PC-3 (cell line): ENCODE data around the gene IER3. TPM values are rescaled to one million over a fixed set of nuclear protein-coding genes. Genes with fewer than 3 reads are reported as not detected.
A peak's percentile ranks its signal among the peaks of the same experiment; 100 is the strongest.

Source experiments
- ATAC-seq: fragments of 200-7000 bp; cut with Tn5 transposase; 2 replicates; pipeline ENCODE4 v1.9.1; 2020; ENCODE audit warnings: mild to moderate bottlenecking, moderate library complexity
- BruUV-seq: library from RNA; stranded (reverse); fragments of 400-500 nt; replicated peaks from 2 replicates; lab custom pipeline; 2021; lab: Mats Ljungman, UMichigan
- CTCF ChIA-PET: fragments of 300-600 bp; sonication (Branson Sonifier 250); formaldehyde crosslinking; loops from one replicate; lab custom pipeline; 2022; ENCODE audit warnings: antibody characterized with exemption; lab: Charles Lee
- POLR2A ChIA-PET: fragments of 300-600 bp; sonication (Branson Sonifier 250); formaldehyde crosslinking; loops from one replicate; lab custom pipeline; 2022; ENCODE audit warnings: antibody characterized with exemption; ENCODE audit not compliant: unreplicated experiment; lab: Charles Lee
- DNase-seq: peaks from one replicate; pipeline ENCODE4 v3.0.0-alpha.2; 2015
- H2AFZ ChIP-seq: fragments of 300-600 bp; sonication (generic); 2 replicates; pipeline ENCODE4 v1.6.0; 2016; ENCODE audit warnings: antibody characterized with exemption, low read length
- H3F3A ChIP-seq: fragments of 300-600 bp; sonication (generic); one replicate; pipeline ENCODE4 v1.6.0; 2017; ENCODE audit warnings: antibody characterized with exemption, low read length, control low read depth, mild to moderate bottlenecking; ENCODE audit not compliant: unreplicated experiment
- H3K27ac ChIP-seq: fragments of 300-600 bp; sonication (generic); 2 replicates; pipeline ENCODE4 v1.5.1; 2016; ENCODE audit warnings: mild to moderate bottlenecking, low read length
- H3K27me3 ChIP-seq: fragments of 300-600 bp; sonication (generic); 2 replicates; pipeline ENCODE4 v1.6.1; 2016; ENCODE audit warnings: low read length, mixed read lengths
- H3K36me3 ChIP-seq: fragments of 300-600 bp; sonication (generic); 2 replicates; pipeline ENCODE4 v1.6.1; 2016; ENCODE audit warnings: low read depth, mixed run types, low read length, mixed read lengths
- H3K4me1 ChIP-seq: fragments of 300-600 bp; sonication (generic); 2 replicates; pipeline ENCODE4 v1.5.1; 2016; ENCODE audit warnings: low read length; ENCODE audit not compliant: insufficient read depth
- H3K4me2 ChIP-seq: fragments of 300-600 bp; sonication (generic); 2 replicates; pipeline ENCODE4 v1.6.0; 2016; ENCODE audit warnings: low read length
- H3K4me3 ChIP-seq: fragments of 300-600 bp; sonication (generic); 2 replicates; pipeline ENCODE4 v1.5.1; 2016; ENCODE audit warnings: mild to moderate bottlenecking, low read length, mixed read lengths
- H3K79me2 ChIP-seq: fragments of 300-600 bp; sonication (generic); 2 replicates; pipeline ENCODE4 v1.6.1; 2017; ENCODE audit warnings: low read length, mixed read lengths
- H3K9ac ChIP-seq: fragments of 300-600 bp; sonication (generic); 2 replicates; pipeline ENCODE4 v1.6.0; 2016; ENCODE audit warnings: mild to moderate bottlenecking, low read length
- H3K9me2 ChIP-seq: fragments of 300-600 bp; sonication (generic); replicated peaks from 2 replicates; pipeline ENCODE4 v1.6.1; 2016; ENCODE audit warnings: mixed run types, low read length, mixed read lengths
- H3K9me3 ChIP-seq: fragments of 300-600 bp; sonication (generic); 2 replicates; pipeline ENCODE4 v1.6.1; 2016; ENCODE audit warnings: low read length, mixed read lengths
- H4K20me1 ChIP-seq: fragments of 300-600 bp; sonication (generic); 2 replicates; pipeline ENCODE4 v1.6.1; 2016; ENCODE audit warnings: low read length, mixed read lengths
- EZH2 ChIP-seq: fragments of 300-600 bp; sonication (generic); IDR thresholded peaks from one replicate; pipeline ENCODE4 v1.6.1; 2017; ENCODE audit warnings: antibody characterized with exemption, mild to moderate bottlenecking, low read length; ENCODE audit not compliant: unreplicated experiment
- EZH2phosphoT487 ChIP-seq: fragments of 300-600 bp; sonication (generic); IDR thresholded peaks from 2 replicates; pipeline ENCODE4 v1.6.1; 2018; ENCODE audit warnings: mild to moderate bottlenecking, antibody characterized with exemption, low read length, borderline replicate concordance
- intact Hi-C: fragments of 100-400 bp; cut with micrococcal nuclease; formaldehyde crosslinking; loops from 2 replicates; pipeline ENCODE4 v1.9.0; 2023
- total RNA-seq: library from RNA; depleted of rRNA; stranded (reverse); fragments of >200 nt; gene quantifications from 2 replicates; pipeline ENCODE4 v1.2.3, GENCODE V29; 2014
- TF ChIP-seq, protein P1 (sequence below): fragments of 300-600 bp; sonication (generic); conservative IDR thresholded peaks from 2 replicates; pipeline ENCODE4 v1.5.1; 2017; ENCODE audit warnings: antibody characterized with exemption, low read depth, mild to moderate bottlenecking, low read length

The IER3 gene
- total RNA-seq, 1 experiment from 2014 or later, result 1,173 TPM

DNA sequence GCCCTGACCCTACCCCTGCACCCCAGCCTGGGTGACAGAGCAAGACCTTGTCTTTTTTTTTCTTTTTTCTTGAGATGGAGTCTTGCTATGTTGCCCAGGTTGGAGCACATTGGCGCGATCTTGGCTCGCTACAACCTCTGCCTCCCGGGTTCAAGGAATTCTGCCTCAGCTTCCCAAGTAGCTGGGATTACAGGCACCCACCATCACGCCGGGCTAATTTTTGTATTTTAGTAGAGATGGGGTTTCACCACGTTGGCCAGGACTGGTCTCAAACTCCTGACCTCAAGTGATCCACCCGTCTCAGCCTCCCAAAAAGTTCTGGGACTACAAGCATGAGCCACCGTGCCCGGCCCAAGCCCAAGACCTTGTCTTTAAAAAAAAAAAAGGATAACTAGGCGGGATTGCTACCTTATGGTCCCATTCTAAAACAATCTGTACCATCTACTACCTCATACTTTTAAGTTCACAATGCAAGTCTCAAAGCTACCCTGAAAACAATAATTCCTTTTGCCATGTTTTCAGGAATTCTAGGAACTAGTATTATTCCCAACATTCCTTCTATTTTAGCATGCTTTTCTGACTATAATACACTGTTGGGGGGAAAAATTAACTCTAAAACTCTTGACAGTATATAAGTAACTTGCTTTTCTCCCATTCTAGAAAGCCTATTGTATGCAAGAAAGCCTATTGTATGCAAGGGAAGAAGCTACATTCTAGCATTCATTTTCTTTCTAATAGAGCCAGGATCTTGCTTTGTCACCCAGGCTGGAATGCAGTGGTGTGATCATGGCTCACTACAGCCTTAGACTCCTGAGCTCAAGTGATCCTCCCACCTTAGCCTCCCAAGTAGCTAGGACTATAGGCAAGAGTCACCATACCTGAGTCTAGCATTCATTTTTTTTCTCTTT, 17.6 kb downstream of the IER3 start:
- no TSS peak for BruUV-seq
- ChIA-PET POLR2A (interaction anchor here (0.7 to 0.9 kb wide), 2 partner anchors 22 to 152 kb away, joined by 3 to 4 read pairs; no protein-coding TSS in a partner anchor), CTCF (interaction anchor here (0.6 to 1.3 kb wide), 2 partner anchors 16 to 95 kb away, joined by 3 to 6 read pairs; partner anchors contain the start of gene FLOT1)
- H3K27ac ChIP-seq, result peak overlapping the region; percentile 19; the same call in 1 of the 2 replicates
- no peaks in the 10 kb centered on the region for H3K9me2 ChIP-seq
- H3K4me2 ChIP-seq, result no peak overlapping the region
- DNase-seq (peak; percentile 33), ATAC-seq (no peak)
- H3K4me1 ChIP-seq, result peaks cover 22% of the 10 kb centered on the region
- peaks cover 45% of the 10 kb centered on the region for H3K36me3 ChIP-seq
- no peak overlapping the region for H2AFZ ChIP-seq
- H3K9ac ChIP-seq, result no peak overlapping the region
- no peak overlapping the region for H3K4me3 ChIP-seq
- TF ChIP-seq EZH2phosphoT487 (no peak), EZH2 (no peak)
- H3K9me3 ChIP-seq, result no peaks in the 10 kb centered on the region
- intact Hi-C loops, result loop anchor here (5.0 to 10.0 kb wide), 2 partner anchors 242 to 361 kb away; partner anchors contain the start of gene HLA-E
- peaks cover 29% of the 10 kb centered on the region for H4K20me1 ChIP-seq
- H3K79me2 ChIP-seq, result peaks cover 36% of the 10 kb centered on the region
- H3F3A ChIP-seq, result peaks cover 24% of the 10 kb centered on the region
- no peaks in the 10 kb centered on the region for H3K27me3 ChIP-seq

DNA sequence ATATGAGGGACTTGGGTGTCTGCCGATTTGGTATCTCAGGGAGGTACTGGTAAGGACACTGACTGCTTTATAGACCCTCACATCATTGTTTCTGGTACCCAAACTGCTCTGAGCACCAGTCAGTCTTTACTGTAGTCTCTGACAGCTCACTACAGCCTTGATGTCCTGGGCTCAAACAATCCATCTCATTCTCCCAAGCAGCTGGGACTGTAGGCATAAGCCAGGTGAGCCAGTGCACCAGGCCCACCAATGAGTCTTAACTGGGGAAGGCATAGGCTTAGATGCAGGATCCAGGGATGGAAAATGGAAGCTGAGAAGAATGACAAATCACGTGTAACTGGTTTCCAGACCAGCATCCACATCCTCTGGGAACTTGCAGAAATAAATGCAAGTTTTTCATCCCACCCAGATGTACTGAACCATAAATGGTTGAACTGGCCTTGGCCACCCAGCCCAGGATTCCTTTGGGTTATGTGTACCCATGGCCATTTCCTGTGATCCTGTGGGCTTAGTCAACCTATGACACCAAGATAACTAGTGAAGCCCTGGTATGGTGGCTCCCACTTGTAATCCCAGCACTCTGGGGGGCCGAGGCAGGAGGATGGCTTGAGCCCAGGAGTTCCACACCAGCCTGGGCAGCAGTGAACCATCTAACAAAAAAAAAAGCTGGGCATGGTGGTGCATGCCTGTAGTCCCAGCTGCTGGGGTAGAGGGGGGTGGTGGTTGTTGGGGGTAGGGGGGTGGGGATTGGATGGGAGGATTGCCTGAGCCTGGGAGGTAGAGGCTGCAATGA, 18.4 kb downstream of the IER3 start:
- peaks cover 49% of the 10 kb centered on the region for H3K36me3 ChIP-seq
- H3K27me3 ChIP-seq, result no peaks in the 10 kb centered on the region
- POLR2A ChIA-PET, result no interaction called here
- peaks cover 32% of the 10 kb centered on the region for H4K20me1 ChIP-seq
- H3K9me3 ChIP-seq, result no peaks in the 10 kb centered on the region
- TF ChIP-seq, protein P1, sequence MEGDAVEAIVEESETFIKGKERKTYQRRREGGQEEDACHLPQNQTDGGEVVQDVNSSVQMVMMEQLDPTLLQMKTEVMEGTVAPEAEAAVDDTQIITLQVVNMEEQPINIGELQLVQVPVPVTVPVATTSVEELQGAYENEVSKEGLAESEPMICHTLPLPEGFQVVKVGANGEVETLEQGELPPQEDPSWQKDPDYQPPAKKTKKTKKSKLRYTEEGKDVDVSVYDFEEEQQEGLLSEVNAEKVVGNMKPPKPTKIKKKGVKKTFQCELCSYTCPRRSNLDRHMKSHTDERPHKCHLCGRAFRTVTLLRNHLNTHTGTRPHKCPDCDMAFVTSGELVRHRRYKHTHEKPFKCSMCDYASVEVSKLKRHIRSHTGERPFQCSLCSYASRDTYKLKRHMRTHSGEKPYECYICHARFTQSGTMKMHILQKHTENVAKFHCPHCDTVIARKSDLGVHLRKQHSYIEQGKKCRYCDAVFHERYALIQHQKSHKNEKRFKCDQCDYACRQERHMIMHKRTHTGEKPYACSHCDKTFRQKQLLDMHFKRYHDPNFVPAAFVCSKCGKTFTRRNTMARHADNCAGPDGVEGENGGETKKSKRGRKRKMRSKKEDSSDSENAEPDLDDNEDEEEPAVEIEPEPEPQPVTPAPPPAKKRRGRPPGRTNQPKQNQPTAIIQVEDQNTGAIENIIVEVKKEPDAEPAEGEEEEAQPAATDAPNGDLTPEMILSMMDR, result no peak
- no peak for TF ChIP-seq EZH2
- TF ChIP-seq EZH2phosphoT487, result no peak
- peaks cover 16% of the 10 kb centered on the region for H3K4me1 ChIP-seq
- peaks cover 44% of the 10 kb centered on the region for H3K79me2 ChIP-seq
- no peak overlapping the region for H3K9ac ChIP-seq
- no peak overlapping the region for H3K4me2 ChIP-seq
- CTCF ChIA-PET, result no interaction called here
- intact Hi-C loops, result loop anchor here (1.0 to 10.0 kb wide), 3 partner anchors 151 to 361 kb away; partner anchors contain the start of gene HLA-E
- ATAC-seq, result peak; percentile 21
- H3K9me2 ChIP-seq, result no peaks in the 10 kb centered on the region
- H3K27ac ChIP-seq, result peak overlapping the region; percentile 18; the same call in 1 of the 2 replicates
- peaks cover 24% of the 10 kb centered on the region for H3F3A ChIP-seq
- DNase-seq, result peak; percentile 61
- no peak overlapping the region for H2AFZ ChIP-seq
- no TSS peak for BruUV-seq
- H3K4me3 ChIP-seq, result no peak overlapping the region
